Urinary bladder (tissue), 4 donors: Measurements from ENCODE around the gene DCLK2. TPM values are rescaled to one million over a fixed set of nuclear protein-coding genes. Genes with fewer than 3 reads are reported as not detected.

Source experiments
- DNase-seq: peaks from one replicate; pipeline ENCODE4 v3.0.0-alpha.2; 2015; ENCODE audit errors: extremely low spot score
- H3K27ac ChIP-seq: one replicate; pipeline ENCODE4 v1.5.1; 2013; ENCODE audit warnings: low read depth, mild to moderate bottlenecking, moderate library complexity
- H3K36me3 ChIP-seq: one replicate; pipeline ENCODE4 v1.6.1; 2013; ENCODE audit warnings: mild to moderate bottlenecking, moderate library complexity; ENCODE audit not compliant: insufficient read depth
- H3K4me1 ChIP-seq: one replicate; pipeline ENCODE4 v1.6.1; 2013; ENCODE audit warnings: mild to moderate bottlenecking, moderate library complexity; ENCODE audit not compliant: insufficient read depth
- H3K4me3 ChIP-seq: one replicate; pipeline ENCODE4 v1.5.1; 2013; ENCODE audit warnings: low read depth, low read length
- WGBS: extraction: QIAGEN DNeasy Blood & Tissue Kit; methylation state at CpG from one replicate; pipeline ENCODE4 v1.1.7; 2013; 5-methylcytosine and 5-hydroxymethylcytosine counted together
- polyA plus RNA-seq: library from polyadenylated mRNA; stranded (reverse); fragments of 200-250 nt; gene quantifications from one replicate; pipeline ENCODE4 v1.2.3, GENCODE V29; 2013
- total RNA-seq: library from RNA; depleted of rRNA; stranded (reverse); fragments of >200 nt; gene quantifications from one replicate; pipeline ENCODE4 v1.2.3, GENCODE V29; 2014
- donor health status: healthy with polysubstance abuse.
- donor health status: healthy.

DCLK2 gene
- total and polyA plus RNA-seq, 2 donors, result 6.2 to 22.2 TPM

- DNase-seq, result no peak
- Histone ChIP-seq H3K36me3 (no peaks in the 10 kb centered on the region), H3K4me1 (peaks cover 2% of the 10 kb centered on the region), H3K4me3 (no peak overlapping the region), H3K27ac (no peak overlapping the region)
These were observed 161.8 kb downstream of the DCLK2 start for GRCh38 chr4:150240011-150240410.

- Histone ChIP-seq H3K4me3 (no peak overlapping the region), H3K36me3 (no peaks in the 10 kb centered on the region), H3K4me1 (no peaks in the 10 kb centered on the region), H3K27ac (no peak overlapping the region)
- WGBS, result 47% methylated on average over 6 of the region's 6 CpGs
- DNase-seq, result no peak
These were observed 164.7 kb downstream of the DCLK2 start for GRCh38 chr4:150242820-150243458.

GRCh38 chr4:150243932-150244331 is 165.7 kb downstream of the DCLK2 start:
- no peak overlapping the region for H3K27ac ChIP-seq
- no peaks in the 10 kb centered on the region for H3K4me1 ChIP-seq
- H3K4me3 ChIP-seq, result no peak overlapping the region
- DNase-seq, result no peak
- no peaks in the 10 kb centered on the region for H3K36me3 ChIP-seq
- 94% methylated on average over 2 of the region's 2 CpGs for WGBS

- H3K4me3 ChIP-seq, result no peak overlapping the region
- H3K36me3 ChIP-seq, result no peaks in the 10 kb centered on the region
- no peak overlapping the region for H3K27ac ChIP-seq
- no peak for DNase-seq
- 64% methylated on average over 3 of the region's 3 CpGs for WGBS
- no peaks in the 10 kb centered on the region for H3K4me1 ChIP-seq
These were observed 166.4 kb downstream of the DCLK2 start for GRCh38 chr4:150244600-150244999.

GRCh38 chr4:150247184-150247583 is 168.9 kb downstream of the DCLK2 start:
- no peaks in the 10 kb centered on the region for H3K36me3 ChIP-seq
- no peak overlapping the region for H3K4me3 ChIP-seq
- no peak overlapping the region for H3K27ac ChIP-seq
- WGBS, result 94% methylated on average over 7 of the region's 7 CpGs
- DNase-seq, result no peak
- no peaks in the 10 kb centered on the region for H3K4me1 ChIP-seq

- 83% methylated on average over 4 of the region's 4 CpGs for WGBS
- no peak overlapping the region for H3K4me3 ChIP-seq
- H3K36me3 ChIP-seq, result no peaks in the 10 kb centered on the region
- no peaks in the 10 kb centered on the region for H3K4me1 ChIP-seq
- H3K27ac ChIP-seq, result no peak overlapping the region
- no peak for DNase-seq
These were observed 169.9 kb downstream of the DCLK2 start for GRCh38 chr4:150248181-150248580.

- Histone ChIP-seq H3K36me3 (no peaks in the 10 kb centered on the region), H3K4me3 (no peak overlapping the region), H3K27ac (no peak overlapping the region), H3K4me1 (no peaks in the 10 kb centered on the region)
- WGBS, result 87% methylated on average over 9 of the region's 9 CpGs
- no peak for DNase-seq
These were observed 172.2 kb downstream of the DCLK2 start for GRCh38 chr4:150250293-150250997.

GRCh38 chr4:150250998-150251651 is 172.9 kb downstream of the DCLK2 start:
- H3K27ac ChIP-seq, result no peak overlapping the region
- H3K4me1 ChIP-seq, result no peaks in the 10 kb centered on the region
- H3K36me3 ChIP-seq, result no peaks in the 10 kb centered on the region
- no peak overlapping the region for H3K4me3 ChIP-seq
- WGBS, result 92% methylated on average over 4 of the region's 4 CpGs
- no peak for DNase-seq

- WGBS, result 70% methylated on average over 7 of the region's 7 CpGs
- Histone ChIP-seq H3K36me3 (no peaks in the 10 kb centered on the region), H3K4me3 (no peak overlapping the region), H3K4me1 (no peaks in the 10 kb centered on the region), H3K27ac (no peak overlapping the region)
- DNase-seq, result no peak
These were observed 173.5 kb downstream of the DCLK2 start for GRCh38 chr4:150251752-150252190.

GRCh38 chr4:150252306-150252705 is 174.1 kb downstream of the DCLK2 start:
- WGBS, result 89% methylated on average over 6 of the region's 6 CpGs
- no peak for DNase-seq
- H3K4me1 ChIP-seq, result no peaks in the 10 kb centered on the region
- H3K4me3 ChIP-seq, result no peak overlapping the region
- H3K36me3 ChIP-seq, result no peaks in the 10 kb centered on the region
- no peak overlapping the region for H3K27ac ChIP-seq

GRCh38 chr4:150252741-150253140 is 174.5 kb downstream of the DCLK2 start:
- Histone ChIP-seq H3K27ac (no peak overlapping the region), H3K4me1 (no peaks in the 10 kb centered on the region), H3K36me3 (no peaks in the 10 kb centered on the region), H3K4me3 (no peak overlapping the region)
- WGBS, result 96% methylated on average over 7 of the region's 7 CpGs
- no peak for DNase-seq

- 97% methylated on average over 11 of the region's 11 CpGs for WGBS
- no peak for DNase-seq
- H3K4me3 ChIP-seq, result no peak overlapping the region
- no peaks in the 10 kb centered on the region for H3K4me1 ChIP-seq
- H3K27ac ChIP-seq, result no peak overlapping the region
- no peaks in the 10 kb centered on the region for H3K36me3 ChIP-seq
These were observed 175.2 kb downstream of the DCLK2 start for GRCh38 chr4:150253416-150253815.

- WGBS, result 95% methylated on average over 18 of the region's 18 CpGs
- no peaks in the 10 kb centered on the region for H3K36me3 ChIP-seq
- H3K27ac ChIP-seq, result no peak overlapping the region
- no peak overlapping the region for H3K4me3 ChIP-seq
- no peaks in the 10 kb centered on the region for H3K4me1 ChIP-seq
- DNase-seq, result no peak
These were observed 175.9 kb downstream of the DCLK2 start for GRCh38 chr4:150253965-150254630.
